Right atrium auricular region (tissue), 2 donors: Measurements from ENCODE around the gene SPOCK1. TPM values are rescaled to one million over a fixed set of nuclear protein-coding genes. Genes with fewer than 3 reads are reported as not detected.
A peak's percentile ranks its signal among the peaks of the same experiment; 100 is the strongest.

Source experiments
- DNase-seq: peaks from one replicate; pipeline ENCODE4 v3.0.0-alpha.2; 2019; ENCODE audit warnings: low spot score
- H3K27ac ChIP-seq, 2 donors: fragments of 200-600 bp; sonication (generic); 1 replicate in 1 of 2; 2 replicates in 1 of 2; pipeline ENCODE4 v1.5.1; 2016 to 2019
- H3K27me3 ChIP-seq, 2 donors: fragments of 200-600 bp; sonication (generic); one replicate each; pipeline versions ENCODE4 v1.5.1 to v1.6.0; 2017 to 2019
- H3K36me3 ChIP-seq: fragments of 200-600 bp; sonication (generic); one replicate; pipeline ENCODE4 v1.5.1; 2016
- H3K4me1 ChIP-seq, 2 donors: fragments of 200-600 bp; sonication (generic); one replicate each; pipeline versions ENCODE4 v1.5.1 to v1.6.0; 2017 to 2019
- H3K4me3 ChIP-seq, 2 donors: fragments of 200-600 bp; sonication (generic); 1 replicate in 1 of 2; 2 replicates in 1 of 2; pipeline ENCODE4 v1.5.1; 2017 to 2019; ENCODE audit warnings: mild to moderate bottlenecking in 1 of 2, moderate library complexity in 1 of 2
- H3K9me3 ChIP-seq, 2 donors: fragments of 200-600 bp; sonication (generic); one replicate each; pipeline ENCODE4 v1.5.1; 2019
- CTCF ChIP-seq, 2 donors: fragments of 200-600 bp; sonication (generic); IDR thresholded peaks; one replicate each; pipeline ENCODE4 v1.5.1; 2019; ENCODE audit warnings: antibody characterized with exemption in 2 of 2
- total RNA-seq, 2 donors: library from RNA; depleted of rRNA; stranded (reverse); fragments of >200 nt; gene quantifications; one replicate each; pipeline ENCODE4 v1.1.0, GENCODE V29; 2016

Gene SPOCK1
- total RNA-seq, 2 donors from 2014 or later: 59.8 to 84.5 TPM

DNA sequence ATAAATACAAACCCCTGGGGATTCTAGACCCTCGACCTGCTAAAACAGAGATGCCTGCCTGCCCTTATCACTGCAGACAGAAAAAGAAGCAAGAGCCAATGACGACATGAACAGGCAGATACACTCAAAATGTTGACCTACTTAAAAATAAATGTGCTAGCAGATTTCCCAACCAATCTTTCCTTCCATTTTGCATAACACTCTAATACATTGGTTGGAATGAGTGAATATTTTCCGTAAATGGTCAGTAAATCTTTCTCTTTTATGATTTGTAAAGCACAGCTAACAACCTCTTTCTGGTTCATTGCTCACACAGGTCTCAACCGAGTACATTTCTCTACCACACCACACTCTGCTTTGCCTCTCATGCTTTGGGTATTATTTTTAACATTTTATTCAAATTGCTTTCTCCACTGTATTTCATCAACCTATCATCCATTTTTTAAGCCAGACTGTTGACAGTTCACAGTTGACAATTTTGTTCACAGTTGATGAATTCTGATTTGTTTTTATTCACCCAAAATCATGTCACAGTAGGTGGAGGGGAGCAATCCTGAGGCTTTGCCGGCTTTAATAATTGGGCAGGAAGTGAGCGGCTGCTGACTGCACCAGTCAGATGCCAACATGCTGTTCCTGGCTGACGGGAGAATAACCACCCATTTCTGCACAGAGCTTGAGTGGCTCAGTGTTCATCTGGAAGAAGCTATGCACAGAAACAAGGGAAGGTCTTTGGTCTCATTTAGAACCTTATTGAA, 426.6 kb downstream of the SPOCK1 start:
- TF ChIP-seq CTCF (IDR thresholded peaks at IDR 0.05): no peak
- Histone ChIP-seq H3K36me3 (no peaks in the 10 kb centered on the region), H3K4me3 (no peak overlapping the region), H3K27ac (peak overlapping the region; percentile 72 to 85), H3K4me1 (peaks cover 0 to 26% of the 10 kb centered on the region in 2 donors), H3K27me3 (no peaks in the 10 kb centered on the region), H3K9me3 (no peaks in the 10 kb centered on the region)
- DNase-seq: peak; percentile 54

GRCh38 chr5:137071931-137072330, 427.2 kb downstream of the SPOCK1 start:
- Histone ChIP-seq H3K36me3 (no peaks in the 10 kb centered on the region), H3K4me3 (no peak overlapping the region), H3K27ac (peak overlapping the region; percentile 72 to 85), H3K27me3 (no peaks in the 10 kb centered on the region), H3K4me1 (peaks cover 0 to 25% of the 10 kb centered on the region in 2 donors), H3K9me3 (no peaks in the 10 kb centered on the region)
- no peak for DNase-seq
- no peak for TF ChIP-seq CTCF (IDR thresholded peaks at IDR 0.05)

DNA sequence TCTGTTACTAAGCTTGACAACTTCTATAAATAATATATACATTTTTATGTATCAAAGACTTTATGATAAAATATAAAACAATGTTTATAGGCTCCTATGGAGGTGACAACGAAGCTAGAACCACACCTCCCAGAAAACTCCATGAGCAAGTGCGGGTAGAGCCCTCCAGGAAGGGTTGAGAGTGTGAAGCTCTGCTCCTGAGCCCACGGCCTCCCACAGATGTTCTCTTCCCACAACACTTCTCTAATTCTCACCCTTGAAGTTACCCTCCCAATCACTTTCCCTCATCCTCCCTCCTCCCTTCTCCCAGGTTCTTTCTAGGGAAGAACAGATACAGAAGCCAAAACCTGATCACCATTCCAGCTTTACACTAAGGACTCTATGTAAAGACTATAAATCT, 427.6 kb downstream of the SPOCK1 start:
- no peak overlapping the region for H3K4me3 ChIP-seq
- no peak for TF ChIP-seq CTCF (IDR thresholded peaks at IDR 0.05)
- H3K36me3 ChIP-seq: no peaks in the 10 kb centered on the region
- no peaks in the 10 kb centered on the region for H3K27me3 ChIP-seq
- peaks cover 0 to 25% of the 10 kb centered on the region in 2 donors for H3K4me1 ChIP-seq
- DNase-seq: peak; percentile 36
- peak overlapping the region; percentile 72 to 85 for H3K27ac ChIP-seq
- no peaks in the 10 kb centered on the region for H3K9me3 ChIP-seq

DNA sequence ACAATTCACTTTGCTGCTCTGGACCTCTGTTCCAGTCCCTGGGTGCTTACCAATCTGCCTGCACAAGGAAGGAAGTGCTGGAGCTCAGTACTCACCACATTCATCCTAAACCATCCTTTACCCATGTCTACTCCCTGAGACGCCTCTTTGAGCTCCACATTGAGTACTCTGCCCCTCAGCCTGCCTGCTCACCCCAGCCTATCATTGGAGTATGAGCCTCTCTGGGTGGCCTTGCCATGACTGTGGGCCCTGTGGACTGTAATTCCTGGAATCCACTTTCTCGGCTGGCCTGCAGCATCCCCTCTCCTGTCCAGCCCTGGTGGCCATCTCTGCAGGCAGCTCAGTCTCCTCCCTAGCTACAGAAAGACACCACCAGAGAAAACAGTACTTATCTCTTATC, 428.6 kb downstream of the SPOCK1 start:
- Histone ChIP-seq H3K27me3 (no peaks in the 10 kb centered on the region), H3K27ac (no peak overlapping the region), H3K4me1 (peaks cover 0 to 25% of the 10 kb centered on the region in 2 donors), H3K9me3 (no peaks in the 10 kb centered on the region), H3K36me3 (no peaks in the 10 kb centered on the region), H3K4me3 (no peak overlapping the region)
- TF ChIP-seq CTCF (IDR thresholded peaks at IDR 0.05): no peak
- peak; percentile 51 for DNase-seq

- no peak for TF ChIP-seq CTCF (IDR thresholded peaks at IDR 0.05)
- peak; percentile 50 for DNase-seq
These were observed 429.8 kb downstream of the SPOCK1 start for GRCh38 chr5:137069358-137069757.

DNA sequence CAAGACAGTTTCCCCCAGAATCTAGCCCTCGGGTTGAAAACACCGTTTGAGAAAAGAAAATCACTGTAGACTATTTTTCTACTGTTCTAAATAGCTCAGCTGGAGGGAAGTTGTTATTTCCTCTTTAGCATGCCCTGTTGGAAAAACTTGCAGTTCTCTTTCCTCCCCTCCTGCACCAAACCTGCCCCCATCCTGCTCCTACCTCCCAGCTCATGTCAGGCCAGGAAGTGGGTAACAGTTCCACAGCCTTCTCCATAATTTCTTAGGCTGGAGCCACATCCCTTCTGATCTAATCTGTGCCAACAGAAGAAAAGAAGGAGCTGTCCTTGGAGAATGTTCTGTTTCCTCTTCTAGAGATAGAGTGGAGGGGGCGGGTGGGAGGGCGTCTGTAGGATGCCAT, 437.7 kb downstream of the SPOCK1 start:
- Histone ChIP-seq H3K4me1 (no peaks in the 10 kb centered on the region), H3K27me3 (no peaks in the 10 kb centered on the region), H3K9me3 (no peaks in the 10 kb centered on the region), H3K27ac (no peak overlapping the region), H3K36me3 (no peaks in the 10 kb centered on the region), H3K4me3 (no peak overlapping the region)
- TF ChIP-seq CTCF (IDR thresholded peaks at IDR 0.05): no peak
- no peak for DNase-seq

More at GRCh38 chr5:137069358-137069757, 429.8 kb downstream of the SPOCK1 start:
- Histone ChIP-seq H3K27ac (no peak overlapping the region), H3K36me3 (no peaks in the 10 kb centered on the region), H3K4me1 (peaks cover 0 to 25% of the 10 kb centered on the region in 2 donors), H3K4me3 (no peak overlapping the region), H3K9me3 (no peaks in the 10 kb centered on the region), H3K27me3 (no peaks in the 10 kb centered on the region)
